T-cell (primary cell): ENCODE measurements around the gene BLM. TPM values are rescaled to one million over a fixed set of nuclear protein-coding genes. Genes with fewer than 3 reads are reported as not detected.

ENCODE experiments used
- ATAC-seq, 4 experiments: fragments of 200-7000 bp in 3 of 4; fragments of 150-1000 bp in 1 of 4; cut with Tn5 transposase; replicated peaks in 1 of 4; 1 replicate in 3 of 4; 2 replicates in 1 of 4; pipeline ENCODE4 v1.10.0; 2021; ENCODE audit warnings: moderate library complexity in 3 of 4, mild to moderate bottlenecking in 2 of 4, moderate number of reproducible peaks in 1 of 4
- CTCF ChIA-PET, 2 donors: fragments of 300-600 bp; sonication (Branson Sonifier 250); formaldehyde crosslinking; loops; one replicate each; lab custom pipeline; 2022; ENCODE audit warnings: antibody characterized with exemption in 2 of 2; lab: Charles Lee
- POLR2A ChIA-PET, 2 donors: fragments of 300-600 bp; sonication (Branson Sonifier 250); formaldehyde crosslinking; loops; one replicate each; lab custom pipeline; 2022; ENCODE audit warnings: antibody characterized with exemption in 2 of 2; lab: Charles Lee
- DNase-seq, 35 experiments: peaks; one replicate each; pipeline versions ENCODE4 v3.0.0 to v3.0.0-alpha.2; 2013 to 2023
- H3K27ac ChIP-seq: one replicate; pipeline ENCODE4 v1.5.1; 2013; ENCODE audit warnings: low read length
- H3K27me3 ChIP-seq, 2 experiments: replicated peaks in 1 of 2; 1 replicate in 1 of 2; 2 replicates in 1 of 2; pipeline versions ENCODE4 v1.6.1 to v1.7.0; 2013; ENCODE audit warnings: low read length in 1 of 2, mixed read lengths in 1 of 2; ENCODE audit not compliant: control insufficient read depth in 2 of 2, insufficient read depth in 2 of 2; ENCODE audit errors: extremely low read depth in 1 of 2
- H3K36me3 ChIP-seq, 2 donors: 1 replicate in 1 of 2; 2 replicates in 1 of 2; pipeline versions ENCODE4 v1.6.1 to v1.7.0; 2013; ENCODE audit warnings: low read length in 1 of 2; ENCODE audit not compliant: control insufficient read depth in 2 of 2, insufficient read depth in 1 of 2; ENCODE audit errors: extremely low read depth in 1 of 2
- H3K4me1 ChIP-seq, 2 experiments: 1 replicate in 1 of 2; 2 replicates in 1 of 2; pipeline versions ENCODE4 v1.6.1 to v1.7.0; 2013; ENCODE audit warnings: low read length in 2 of 2, mixed read lengths in 1 of 2; ENCODE audit not compliant: insufficient read depth in 2 of 2, control insufficient read depth in 1 of 2; ENCODE audit errors: extremely low read depth in 1 of 2
- H3K4me3 ChIP-seq, 2 donors: 1 replicate in 1 of 2; 2 replicates in 1 of 2; pipeline versions ENCODE4 v1.5.1 to v1.7.0; 2013; ENCODE audit warnings: mild to moderate bottlenecking in 2 of 2, low read length in 1 of 2, moderate library complexity in 1 of 2; ENCODE audit not compliant: control insufficient read depth in 1 of 2; ENCODE audit errors: extremely low read depth in 1 of 2
- H3K9me3 ChIP-seq: 2 replicates; pipeline ENCODE4 v1.7.0; 2013
- H3K27ac Mint-ChIP-seq, 2 donors: one replicate each; pipeline ENCODE4 v1.8.0; 2020 to 2021; ENCODE audit warnings: mild to moderate bottlenecking in 2 of 2, mixed read lengths in 2 of 2
- H3K27me3 Mint-ChIP-seq, 2 donors: one replicate each; pipeline ENCODE4 v1.8.0; 2021 to 2022; ENCODE audit warnings: mixed read lengths in 2 of 2
- H3K36me3 Mint-ChIP-seq: one replicate; pipeline ENCODE4 v1.8.0; 2021; ENCODE audit warnings: mixed read lengths
- H3K4me1 Mint-ChIP-seq, 3 donors: one replicate each; pipeline ENCODE4 v1.8.0; 2020 to 2022; ENCODE audit warnings: mixed read lengths in 3 of 3, mild to moderate bottlenecking in 1 of 3
- H3K4me3 Mint-ChIP-seq, 3 donors: one replicate each; pipeline ENCODE4 v1.8.0; 2020 to 2022; ENCODE audit warnings: mild to moderate bottlenecking in 3 of 3, mixed read lengths in 3 of 3, moderate library complexity in 3 of 3
- H3K9me3 Mint-ChIP-seq, 3 donors: one replicate each; pipeline ENCODE4 v1.8.0; 2020 to 2022; ENCODE audit warnings: mixed read lengths in 3 of 3
- WGBS: methylation state at CpG from one replicate; pipeline ENCODE4 v1.1.5; 2013; ENCODE audit warnings: missing lambda C conversion rate; ENCODE audit not compliant: insufficient coverage; 5-methylcytosine and 5-hydroxymethylcytosine counted together
- total RNA-seq, 35 experiments: library from RNA in 6 of 35; stranded (reverse) in 6 of 35; fragments of 120-200 nt in 1 of 35; gene quantifications; one replicate each; pipeline versions ENCODE4 v1.2.1 to v1.2.4 and lab custom pipeline; 2013 to 2026

Gene BLM
- total RNA-seq, 5 donors from 2014 or later (not counting 1 experiment from before 2014, with no cell fraction given): 4.9 to 9.4 (median 6.2) TPM

DNA sequence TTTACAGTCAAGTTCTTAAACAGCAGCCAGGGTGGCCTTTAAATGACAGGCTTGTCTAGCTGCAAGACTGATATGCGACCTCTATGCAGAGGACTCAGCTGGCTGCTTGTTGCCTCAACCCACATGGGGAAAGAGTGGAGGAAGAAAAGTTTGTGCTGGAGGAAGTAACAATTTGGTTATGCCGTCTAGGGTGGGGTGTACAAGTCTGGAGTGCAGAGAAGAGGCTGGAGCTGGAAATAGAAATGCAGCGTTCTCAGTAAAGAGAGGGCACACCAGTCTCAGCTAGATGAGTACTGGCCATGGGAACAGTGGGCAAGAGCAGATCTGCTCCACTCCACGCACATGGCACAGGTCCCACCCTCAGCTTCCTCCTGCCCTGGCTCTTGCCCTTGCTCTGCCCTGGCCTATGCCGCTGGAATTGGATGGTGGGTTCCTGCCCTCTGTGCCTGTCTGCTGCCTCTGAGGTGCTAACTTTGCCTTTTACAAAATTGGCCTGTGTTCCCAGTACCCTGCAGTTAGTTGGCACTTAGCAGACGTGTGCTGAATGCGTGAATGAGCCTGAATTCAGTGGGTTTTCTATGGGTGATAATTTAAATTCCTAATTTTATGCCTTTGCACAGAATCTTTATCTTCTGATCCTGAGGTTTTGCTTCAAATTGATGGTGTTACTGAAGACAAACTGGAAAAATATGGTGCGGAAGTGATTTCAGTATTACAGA is 91.5 kb downstream of the BLM start:
- Mint-ChIP-seq H3K36me3 (peaks cover 39% of the 10 kb centered on the region), H3K4me1 (peaks cover 0 to 19% (median 13%) of the 10 kb centered on the region in 3 donors), H3K27ac (no peak overlapping the region), H3K9me3 (no peaks in the 10 kb centered on the region), H3K27me3 (no peaks in the 10 kb centered on the region), H3K4me3 (no peak overlapping the region)
- Histone ChIP-seq H3K27ac (no peak overlapping the region), H3K4me3 (no peak overlapping the region), H3K36me3 (peaks cover 0 to 5% of the 10 kb centered on the region in 2 donors), H3K9me3 (no peaks in the 10 kb centered on the region), H3K27me3 (no peaks in the 10 kb centered on the region), H3K4me1 (peaks cover 0 to 3% of the 10 kb centered on the region in 2 experiments)
- ATAC-seq (no peak), DNase-seq (no peak)
- WGBS: 78% methylated on average over 5 of the region's 8 CpGs
- ChIA-PET POLR2A (no interaction called here), CTCF (no interaction called here)

DNA sequence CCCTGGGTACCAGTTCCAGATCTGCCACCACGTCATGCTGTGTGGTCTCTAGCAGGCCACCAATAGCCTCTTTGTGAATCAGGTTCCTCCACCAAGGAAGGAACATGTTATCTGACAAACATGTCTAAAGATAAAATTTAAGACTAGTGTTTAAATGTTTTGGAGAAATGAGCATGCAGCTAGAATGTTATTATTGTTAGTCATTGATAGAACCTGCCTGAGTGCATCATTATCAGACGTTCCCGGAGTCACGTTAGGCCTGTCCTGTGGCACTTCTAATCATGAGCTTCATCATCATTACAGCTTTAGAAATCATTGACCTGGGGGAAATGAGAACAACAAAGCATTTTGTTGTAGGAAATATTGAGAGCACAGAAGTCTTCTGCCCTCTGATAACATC is 92.4 kb downstream of the BLM start:
- H3K27me3 Mint-ChIP-seq: no peaks in the 10 kb centered on the region
- H3K27ac ChIP-seq: no peak overlapping the region
- ATAC-seq (no peak), DNase-seq (no peak)
- no peak overlapping the region for H3K4me3 Mint-ChIP-seq
- WGBS: 100% methylated on average over 1 of the region's 4 CpGs
- ChIA-PET CTCF (no interaction called here), POLR2A (no interaction called here)
- peaks cover 0 to 5% of the 10 kb centered on the region in 2 donors for H3K36me3 ChIP-seq
- H3K4me1 Mint-ChIP-seq: peaks cover 0 to 28% (median 22%) of the 10 kb centered on the region in 3 donors
- H3K9me3 ChIP-seq: no peaks in the 10 kb centered on the region
- no peaks in the 10 kb centered on the region for H3K27me3 ChIP-seq
- H3K36me3 Mint-ChIP-seq: peaks cover 32% of the 10 kb centered on the region
- peaks cover 0 to 12% of the 10 kb centered on the region in 2 experiments for H3K4me1 ChIP-seq
- no peak overlapping the region for H3K27ac Mint-ChIP-seq
- no peak overlapping the region for H3K4me3 ChIP-seq
- no peaks in the 10 kb centered on the region for H3K9me3 Mint-ChIP-seq

DNA sequence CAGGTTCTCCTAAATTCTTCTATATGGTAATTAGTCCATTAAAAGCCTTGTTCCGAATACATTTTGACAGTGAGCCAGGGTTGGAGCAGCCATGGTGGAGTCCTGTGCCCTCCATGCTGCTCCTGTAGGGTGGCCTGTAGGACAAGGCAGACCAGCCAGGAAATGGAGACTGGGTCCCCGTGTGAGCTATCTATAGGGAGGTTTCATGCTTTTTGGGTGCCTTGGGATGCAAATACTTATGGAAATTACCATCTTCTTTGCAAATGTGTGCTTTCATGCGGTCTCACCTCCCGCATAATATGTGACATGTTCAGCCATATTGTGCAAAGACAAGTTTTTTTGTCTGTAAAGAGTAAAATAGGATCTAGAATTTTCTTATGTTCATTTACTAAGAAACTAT is 93.2 kb downstream of the BLM start:
- no peak overlapping the region for H3K27ac ChIP-seq
- Mint-ChIP-seq H3K9me3 (no peaks in the 10 kb centered on the region), H3K27ac (no peak overlapping the region), H3K36me3 (peaks cover 32% of the 10 kb centered on the region), H3K4me1 (peaks cover 0 to 36% (median 30%) of the 10 kb centered on the region in 3 donors), H3K27me3 (no peaks in the 10 kb centered on the region), H3K4me3 (no peak overlapping the region)
- 100% methylated on average over 3 of the region's 4 CpGs for WGBS
- no peaks in the 10 kb centered on the region for H3K27me3 ChIP-seq
- ATAC-seq (no peak), DNase-seq (no peak)
- H3K36me3 ChIP-seq: peaks cover 0 to 5% of the 10 kb centered on the region in 2 donors
- no peak overlapping the region for H3K4me3 ChIP-seq
- peaks cover 0 to 15% of the 10 kb centered on the region in 2 experiments for H3K4me1 ChIP-seq
- no peaks in the 10 kb centered on the region for H3K9me3 ChIP-seq
- ChIA-PET CTCF (interaction anchor here in 1 of 2 donors (0.6 to 1.6 kb wide), 2 partner anchors 12 to 163 kb away, joined by 3 to 4 read pairs; no protein-coding TSS in a partner anchor), POLR2A (interaction anchor here in 1 of 2 donors (0.6 kb wide), 1 partner anchor 331 kb away, joined by 4 read pairs; no protein-coding TSS in a partner anchor)

DNA sequence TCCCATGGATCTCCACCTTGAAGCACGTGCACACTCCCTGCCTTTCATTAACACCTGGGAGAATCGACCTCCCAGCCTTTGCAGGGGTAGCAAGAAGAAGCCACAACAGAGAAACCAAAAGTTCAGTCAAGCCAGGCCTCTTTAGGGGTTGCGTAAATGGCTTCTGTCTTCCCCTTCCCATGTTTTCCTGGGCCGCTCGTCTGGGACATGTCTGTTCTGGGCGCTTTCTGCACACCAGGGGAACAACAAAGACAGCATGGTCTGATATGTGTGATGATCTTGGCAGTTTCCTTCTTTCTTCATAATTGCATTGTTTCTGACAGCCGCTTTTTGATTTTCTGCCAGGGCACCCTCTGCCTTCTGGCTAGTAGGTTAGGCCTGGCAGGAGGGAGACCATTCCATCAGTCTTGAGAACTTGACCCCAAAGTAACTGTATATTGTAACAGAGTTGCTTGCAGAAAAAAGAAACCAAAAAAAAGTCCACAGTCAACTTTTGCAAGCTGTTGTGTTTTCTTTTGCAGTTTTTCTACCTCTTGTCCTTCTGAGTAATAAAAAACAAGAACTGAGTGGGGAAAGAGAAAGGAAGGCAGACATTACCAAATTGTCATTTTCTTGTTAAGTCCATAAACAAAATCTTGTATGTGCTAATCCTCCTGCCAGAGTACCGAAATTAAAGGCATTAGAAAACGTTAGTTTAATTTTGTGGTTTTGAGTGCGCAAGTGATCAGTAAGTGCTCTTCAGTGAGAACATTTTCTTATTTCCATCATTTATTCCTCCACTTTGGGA is 95.2 kb downstream of the BLM start:
- Mint-ChIP-seq H3K4me3 (no peak overlapping the region), H3K27ac (peak overlapping the region in 1 of 2 donors; percentile 45), H3K36me3 (peaks cover 32% of the 10 kb centered on the region), H3K27me3 (no peaks in the 10 kb centered on the region), H3K9me3 (no peaks in the 10 kb centered on the region), H3K4me1 (peaks cover 0 to 41% (median 39%) of the 10 kb centered on the region in 3 donors)
- CTCF ChIA-PET: no interaction called here
- Histone ChIP-seq H3K27me3 (no peaks in the 10 kb centered on the region), H3K4me3 (no peak overlapping the region), H3K4me1 (peaks cover 0 to 34% of the 10 kb centered on the region in 2 experiments), H3K27ac (no peak overlapping the region), H3K9me3 (no peaks in the 10 kb centered on the region), H3K36me3 (peaks cover 0 to 5% of the 10 kb centered on the region in 2 donors)
- ATAC-seq: no peak
- WGBS: 91% methylated on average over 4 of the region's 10 CpGs
- no peak for DNase-seq
- POLR2A ChIA-PET: no interaction called here

DNA sequence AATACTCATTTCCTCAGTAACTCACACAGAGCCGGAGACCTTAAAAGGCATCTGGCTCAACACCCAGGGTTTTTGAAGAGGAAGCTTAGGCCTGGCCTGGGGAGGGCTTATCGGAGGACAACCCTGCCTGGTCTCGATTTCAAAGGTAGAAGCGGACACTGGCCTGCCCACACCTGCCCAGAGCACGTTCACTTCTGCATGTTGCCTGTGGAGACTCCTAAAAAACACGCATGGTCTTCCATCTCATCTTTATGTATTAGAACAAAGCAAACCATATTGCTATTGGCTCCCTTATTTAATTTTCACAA is 95.8 kb downstream of the BLM start:
- Histone ChIP-seq H3K27me3 (no peaks in the 10 kb centered on the region), H3K36me3 (peaks cover 0 to 5% of the 10 kb centered on the region in 2 donors), H3K4me1 (peaks cover under 1 to 40% of the 10 kb centered on the region in 2 experiments), H3K27ac (no peak overlapping the region), H3K4me3 (no peak overlapping the region), H3K9me3 (no peaks in the 10 kb centered on the region)
- Mint-ChIP-seq H3K9me3 (no peaks in the 10 kb centered on the region), H3K27me3 (no peaks in the 10 kb centered on the region), H3K4me3 (no peak overlapping the region), H3K27ac (no peak overlapping the region), H3K36me3 (peaks cover 32% of the 10 kb centered on the region), H3K4me1 (peaks cover 1 to 42% (median 40%) of the 10 kb centered on the region in 3 donors)
- CTCF ChIA-PET: no interaction called here
- POLR2A ChIA-PET: no interaction called here
- 98% methylated on average over 6 of the region's 6 CpGs for WGBS
- no peak for ATAC-seq
- no peak for DNase-seq

DNA sequence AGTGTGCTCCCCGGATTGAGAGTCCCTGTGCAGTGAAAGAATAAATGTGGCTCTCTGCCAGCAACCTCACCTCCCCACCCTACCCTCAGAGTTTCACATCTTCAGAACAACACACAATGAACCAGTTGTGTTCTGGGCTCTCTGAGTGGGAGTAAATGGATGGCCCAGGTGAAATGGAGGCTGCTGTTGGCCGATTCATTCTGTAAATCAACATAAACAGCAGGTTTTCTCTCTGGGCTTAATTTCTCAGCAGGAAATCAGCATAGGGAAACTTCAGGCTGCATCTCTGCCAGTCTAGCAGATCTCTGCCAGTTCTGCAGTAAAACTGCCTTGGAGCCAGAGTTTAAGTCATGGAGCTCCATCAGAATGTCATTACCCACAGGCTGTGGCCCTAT is 96.6 kb downstream of the BLM start:
- Histone ChIP-seq H3K9me3 (no peaks in the 10 kb centered on the region), H3K4me3 (no peak overlapping the region), H3K36me3 (peaks cover 0 to 5% of the 10 kb centered on the region in 2 donors), H3K27ac (peak overlapping the region; percentile 4), H3K4me1 (peaks cover 2 to 48% of the 10 kb centered on the region in 2 experiments), H3K27me3 (peaks cover 0 to 1% of the 10 kb centered on the region in 2 experiments)
- ChIA-PET POLR2A (no interaction called here), CTCF (no interaction called here)
- peak overlapping the region; percentile 74 to 78 for H3K27ac Mint-ChIP-seq
- H3K4me3 Mint-ChIP-seq: peak overlapping the region in 1 of 3 donors; percentile 8
- ATAC-seq (peak in 1 of 4 experiments; percentile 48), DNase-seq (no peak)
- H3K27me3 Mint-ChIP-seq: no peaks in the 10 kb centered on the region
- no peaks in the 10 kb centered on the region for H3K9me3 Mint-ChIP-seq
- peaks cover 10 to 49% (median 44%) of the 10 kb centered on the region in 3 donors for H3K4me1 Mint-ChIP-seq
- 60% methylated on average over 2 of the region's 2 CpGs for WGBS
- H3K36me3 Mint-ChIP-seq: peaks cover 26% of the 10 kb centered on the region
